Esophagus squamous epithelium (tissue), 5 donors: ENCODE measurements around the gene FN3K. TPM values are rescaled to one million over a fixed set of nuclear protein-coding genes. Genes with fewer than 3 reads are reported as not detected.
"Not testable (repeated sequence)": the region's sequence is repeated elsewhere in the genome, so short reads cannot be mapped to it uniquely, and the experiment has no call there.

Experiments
- DNase-seq: peaks from one replicate; lab custom pipeline; 2025; lab: John Stamatoyannopoulos, UW
- H3K27ac ChIP-seq, 4 donors: fragments of 200-600 bp; sonication (generic); one replicate each; pipeline ENCODE4 v1.5.1; 2016 to 2019; ENCODE audit warnings: mild to moderate bottlenecking in 1 of 4
- H3K27me3 ChIP-seq, 4 donors: fragments of 200-600 bp; sonication (generic); 1 replicate in 3 of 4; 2 replicates in 1 of 4; pipeline versions ENCODE4 v1.5.1 to v1.6.0; 2017 to 2021; ENCODE audit warnings: antibody characterized with exemption in 1 of 4
- H3K36me3 ChIP-seq, 3 donors: fragments of 200-600 bp; sonication (generic); one replicate each; pipeline ENCODE4 v1.5.1; 2016 to 2019
- H3K4me1 ChIP-seq, 3 donors: fragments of 200-600 bp; sonication (generic); one replicate each; pipeline ENCODE4 v1.5.1; 2017 to 2019
- H3K4me3 ChIP-seq, 4 donors: fragments of 200-600 bp; sonication (generic); 1 replicate in 3 of 4; 2 replicates in 1 of 4; pipeline ENCODE4 v1.5.1; 2016 to 2019; ENCODE audit warnings: mild to moderate bottlenecking in 2 of 4, moderate library complexity in 1 of 4
- H3K9me3 ChIP-seq, 3 donors: fragments of 200-600 bp; sonication (generic); one replicate each; pipeline ENCODE4 v1.5.1; 2016 to 2019
- CTCF ChIP-seq, 6 experiments: fragments of 450-650 bp in 4 of 6; fragments of 200-600 bp in 2 of 6; sonication (generic) in 2 of 6; IDR thresholded peaks; one replicate each; pipeline ENCODE4 v1.5.1; 2016 to 2019; ENCODE audit warnings: antibody characterized with exemption in 6 of 6, mild to moderate bottlenecking in 4 of 6, moderate library complexity in 4 of 6
- POLR2A ChIP-seq, 4 donors: fragments of 450-650 bp; IDR thresholded peaks; one replicate each; pipeline ENCODE4 v1.6.1; 2017; ENCODE audit warnings: antibody characterized with exemption in 4 of 4, mild to moderate bottlenecking in 4 of 4, moderate library complexity in 3 of 4
- WGBS, 2 donors: methylation state at CpG; one replicate each; pipeline ENCODE4 v1.1.5; 2018; 5-methylcytosine and 5-hydroxymethylcytosine counted together
- intact Hi-C: fragments of 100-400 bp; cut with DNase I; formaldehyde crosslinking; loops from one replicate; pipeline ENCODE4 v1.15.0; 2022
- total RNA-seq, 4 donors: library from RNA; depleted of rRNA; stranded (reverse); fragments of >200 nt; gene quantifications; one replicate each; pipeline ENCODE4 v1.1.0, GENCODE V29; 2016
- donor health status: DM: yes; HTN: yes; CAD: no.

FN3K gene
- total RNA-seq, 4 donors from 2014 or later = 0.44 to 10.2 (median 2.3) TPM; not detected in 1

DNA sequence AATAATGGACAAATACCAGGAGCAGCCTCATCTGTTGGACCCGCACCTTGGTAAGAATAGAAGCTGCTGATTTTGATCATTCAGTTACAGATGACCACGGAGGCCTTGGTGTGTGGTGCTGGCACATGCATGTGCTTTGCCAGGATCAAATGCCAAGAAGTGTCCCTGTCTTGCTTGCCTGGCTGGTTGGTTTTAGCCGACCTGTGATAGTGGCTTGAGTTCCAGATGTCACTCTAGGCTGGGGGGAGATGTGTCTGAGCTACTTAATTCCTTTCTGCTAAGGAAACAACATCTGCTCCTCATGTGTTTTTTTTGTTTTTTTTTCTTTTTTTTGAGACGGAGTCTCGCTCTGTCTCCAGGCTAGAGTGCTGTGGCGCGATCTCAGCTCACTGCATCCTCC lies 20.8 kb downstream of the FN3K start:
- WGBS, 2 donors = 94% methylated on average over 7 of the region's 7 CpGs
- TF ChIP-seq CTCF (IDR thresholded peaks at IDR 0.05) (no peak), POLR2A (IDR thresholded peaks at IDR 0.05) (no peak)
- intact Hi-C loops = loop anchor here (10.0 kb wide), 2 partner anchors 51 to 161 kb away; no protein-coding TSS in a partner anchor

GRCh38 chr17:82765371-82765770 lies 30.0 kb downstream of the FN3K start:
- H3K27ac ChIP-seq = no peak overlapping the region
- H3K4me1 ChIP-seq = no peaks in the 10 kb centered on the region
- 71 to 84% methylated on average over 7 to 13 of the region's 13 CpGs for whole genome bisulfite sequencing, 2 donors
- DNase-seq = no peak
- TF ChIP-seq POLR2A (IDR thresholded peaks at IDR 0.05) (no peak), CTCF (IDR thresholded peaks at IDR 0.05) (no peak)
- H3K4me3 ChIP-seq = no peak overlapping the region
- no peaks in the 10 kb centered on the region for H3K9me3 ChIP-seq
- intact Hi-C loops = no loop called here
- H3K27me3 ChIP-seq = no peaks in the 10 kb centered on the region
- peaks cover 0 to 91% (median 10%) of the 10 kb centered on the region in 3 donors for H3K36me3 ChIP-seq

More for the DNA sequence above, 20.8 kb downstream of the FN3K start:
- no peak for DNase-seq
- H3K9me3 ChIP-seq = no peaks in the 10 kb centered on the region
- H3K36me3 ChIP-seq = peaks cover 0 to 27% (median 0%) of the 10 kb centered on the region in 3 donors
- no peaks in the 10 kb centered on the region for H3K27me3 ChIP-seq
- no peak overlapping the region for H3K27ac ChIP-seq
- H3K4me1 ChIP-seq = peaks cover 15 to 42% (median 20%) of the 10 kb centered on the region in 3 donors
- no peak overlapping the region for H3K4me3 ChIP-seq

DNA sequence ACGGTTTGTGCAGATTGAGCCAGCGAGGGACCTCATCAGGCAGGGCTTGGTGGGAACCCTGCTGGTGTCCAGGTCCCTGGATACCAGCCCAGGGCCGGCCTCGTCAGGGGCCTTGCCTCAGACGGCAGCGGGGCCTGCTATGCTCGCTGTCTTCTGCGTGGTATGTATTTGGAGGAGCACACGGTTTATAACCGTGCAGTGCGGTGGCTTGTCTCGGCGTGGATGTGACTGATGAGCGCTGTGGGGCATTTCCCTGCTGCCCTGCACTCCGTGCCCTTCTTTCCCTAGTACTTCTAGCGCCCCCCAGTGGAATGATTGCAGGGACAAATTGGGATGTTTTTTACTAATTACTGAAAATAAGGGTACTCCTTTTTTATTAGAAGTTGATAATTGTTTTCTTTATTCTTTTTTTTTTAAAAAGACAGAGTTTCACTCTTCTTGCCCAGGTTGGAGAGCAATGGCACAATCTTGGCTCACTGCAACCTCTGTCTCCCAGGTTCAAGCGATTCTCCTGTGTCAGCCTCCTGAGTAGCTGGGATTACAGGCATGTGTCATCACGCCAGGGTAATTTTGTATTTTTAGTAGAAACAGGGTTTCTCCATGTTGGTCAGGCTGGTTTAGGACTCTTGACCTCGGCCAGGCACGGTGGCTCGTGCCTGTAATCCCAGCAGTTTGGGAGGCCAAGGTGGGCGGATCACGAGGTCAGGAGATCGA lies 31.8 kb downstream of the FN3K start:
- no peaks in the 10 kb centered on the region for H3K27me3 ChIP-seq
- H3K9me3 ChIP-seq = no peaks in the 10 kb centered on the region
- WGBS, 2 donors = 64 to 65% methylated on average over 19 to 20 of the region's 24 CpGs
- no peak for DNase-seq
- no peak overlapping the region for H3K27ac ChIP-seq
- TF ChIP-seq POLR2A (IDR thresholded peaks at IDR 0.05) = no peak
- peak; percentile 37 to 65 (median 50) for TF ChIP-seq CTCF (IDR thresholded peaks at IDR 0.05)
- H3K36me3 ChIP-seq = peaks cover 0 to 78% (median 10%) of the 10 kb centered on the region in 3 donors
- no peak overlapping the region for H3K4me3 ChIP-seq
- intact Hi-C loops = no loop called here
- peaks cover 0 to 9% (median 5%) of the 10 kb centered on the region in 3 donors for H3K4me1 ChIP-seq

DNA sequence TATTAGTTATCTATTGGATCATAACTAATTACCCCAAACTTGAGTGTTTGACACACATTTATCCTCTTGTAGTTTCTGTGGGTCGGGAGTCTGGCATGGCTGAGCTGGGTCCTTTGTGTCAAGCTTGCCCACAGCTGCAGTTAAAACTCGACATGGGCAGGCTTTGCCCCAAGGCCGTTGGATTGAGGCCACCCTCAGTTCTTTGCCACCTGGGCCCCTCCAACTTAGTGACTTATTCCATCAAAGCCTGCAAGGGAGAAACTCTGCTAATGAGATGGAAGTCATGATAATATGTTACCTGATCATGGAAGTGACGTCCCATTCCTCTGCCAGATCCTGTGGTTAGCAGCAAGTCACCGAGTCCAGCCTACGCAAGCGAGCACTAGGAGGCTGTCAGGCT lies 33.6 kb downstream of the FN3K start:
- no peaks in the 10 kb centered on the region for H3K27me3 ChIP-seq
- intact Hi-C loops = no loop called here
- peaks cover 0 to 15% (median 7%) of the 10 kb centered on the region in 3 donors for H3K4me1 ChIP-seq
- WGBS, 2 donors = 76 to 94% methylated on average over 6 to 7 of the region's 7 CpGs
- no peak for DNase-seq
- peaks cover 0 to 73% (median 10%) of the 10 kb centered on the region in 3 donors for H3K36me3 ChIP-seq
- TF ChIP-seq POLR2A (IDR thresholded peaks at IDR 0.05) (no peak), CTCF (IDR thresholded peaks at IDR 0.05) (no peak)
- H3K9me3 ChIP-seq = no peaks in the 10 kb centered on the region
- H3K4me3 ChIP-seq = no peak overlapping the region
- no peak overlapping the region for H3K27ac ChIP-seq

GRCh38 chr17:82772026-82772425 lies 36.6 kb downstream of the FN3K start:
- no CpG with 5 or more reads among the region's 3 CpGs for WGBS, 2 donors
- Histone ChIP-seq H3K4me1 (peaks cover 0 to 26% (median 13%) of the 10 kb centered on the region in 3 donors), H3K27ac (peak overlapping the region in 3 of 4 donors; percentile 14 to 34 (median 28)), H3K4me3 (no peak overlapping the region), H3K27me3 (no peaks in the 10 kb centered on the region), H3K36me3 (peaks cover 0 to 61% (median 6%) of the 10 kb centered on the region in 3 donors), H3K9me3 (no peaks in the 10 kb centered on the region)
- DNase-seq = no peak
- TF ChIP-seq POLR2A (IDR thresholded peaks at IDR 0.05) (no peak), CTCF (IDR thresholded peaks at IDR 0.05) (peak in 1 of 6 experiments; percentile 5)
- intact Hi-C loops = loop anchor here (10.0 kb wide), 1 partner anchor 107 kb away; no protein-coding TSS in a partner anchor

GRCh38 chr17:82774456-82774855 lies 39.0 kb downstream of the FN3K start:
- WGBS, 2 donors = 80 to 81% methylated on average over 12 to 16 of the region's 19 CpGs
- intact Hi-C loops = loop anchor here (10.0 kb wide), 1 partner anchor 110 kb away; no protein-coding TSS in a partner anchor

More at GRCh38 chr17:82774456-82774855, 39.0 kb downstream of the FN3K start:
- H3K9me3 ChIP-seq, H3K27me3 ChIP-seq, H3K4me3 ChIP-seq, DNase-seq, H3K27ac ChIP-seq: not testable (repeated sequence)
- Histone ChIP-seq H3K4me1 (peaks cover 0 to 28% (median 13%) of the 10 kb centered on the region in 3 donors), H3K36me3 (peaks cover 0 to 36% (median 0%) of the 10 kb centered on the region in 3 donors)
